H1 (cell line): ENCODE measurements around the gene NXPH4. TPM values are rescaled to one million over a fixed set of nuclear protein-coding genes. Genes with fewer than 3 reads are reported as not detected.

Experiments used
- CBX5 ChIP-seq: fragments of 300-800, 300-1000 bp; sonication (generic); IDR thresholded peaks from 2 replicates; pipeline ENCODE4 v1.7.1; 2016; ENCODE audit warnings: antibody characterized with exemption, low read length, low read depth
- CBX8 ChIP-seq: fragments of 300-800, 300-1000 bp; sonication (generic); IDR thresholded peaks from 2 replicates; pipeline ENCODE4 v1.7.1; 2016; ENCODE audit warnings: low read depth, low read length, borderline replicate concordance
- CHD1 ChIP-seq: IDR thresholded peaks from 2 replicates; pipeline ENCODE4 v1.6.1; 2012; ENCODE audit warnings: low read depth, low read length, improper control_type of control experiment
- EZH2 ChIP-seq: fragments of 200-600 bp; sonication (generic); IDR thresholded peaks from 2 replicates; pipeline ENCODE4 v1.7.1; 2012; ENCODE audit warnings: low read depth, mild to moderate bottlenecking, moderate library complexity, low read length, inconsistent platforms; ENCODE audit not compliant: severe bottlenecking
- GTF2F1 ChIP-seq: IDR thresholded peaks from 2 replicates; pipeline ENCODE4 v1.6.1; 2012; ENCODE audit warnings: low read depth, low read length, improper control_type of control experiment, borderline replicate concordance
- HDAC6 ChIP-seq: IDR thresholded peaks from one replicate; pipeline ENCODE4 v1.7.1; 2012; ENCODE audit warnings: low read depth, mild to moderate bottlenecking, inconsistent platforms, low read length, moderate library complexity
- JUN ChIP-seq: IDR thresholded peaks from 2 replicates; pipeline ENCODE4 v1.6.1; 2011; ENCODE audit warnings: low read depth, mild to moderate bottlenecking, improper control_type of control experiment, low read length
- JUND ChIP-seq: IDR thresholded peaks from 2 replicates; pipeline ENCODE4 v1.6.1; 2011; ENCODE audit warnings: mild to moderate bottlenecking, improper control_type of control experiment, low read length
- KDM1A ChIP-seq: fragments of 200-600, 300-600 bp; sonication (generic); IDR thresholded peaks from 2 replicates; pipeline ENCODE4 v1.7.1; 2016; ENCODE audit warnings: mild to moderate bottlenecking, low read length, borderline replicate concordance
- MAX ChIP-seq: IDR thresholded peaks from 2 replicates; pipeline ENCODE4 v1.6.1; 2012; ENCODE audit warnings: inconsistent platforms
- NANOG ChIP-seq: IDR thresholded peaks from 2 replicates; pipeline ENCODE4 v1.6.1; 2011; ENCODE audit warnings: low read length, low read depth, mild to moderate bottlenecking, inconsistent platforms; ENCODE audit not compliant: insufficient read depth, poor library complexity, severe bottlenecking
- NRF1 ChIP-seq: IDR thresholded peaks from 2 replicates; pipeline ENCODE4 v1.6.1; 2011; ENCODE audit warnings: mild to moderate bottlenecking, low read depth, low read length, improper control_type of control experiment
- TCF12 ChIP-seq: IDR thresholded peaks from 2 replicates; pipeline ENCODE4 v1.6.1; 2011; ENCODE audit warnings: low read depth, mild to moderate bottlenecking, low read length
- TEAD4 ChIP-seq: IDR thresholded peaks from 2 replicates; pipeline ENCODE4 v1.6.1; 2012; ENCODE audit warnings: low read depth, low read length, inconsistent platforms, mixed read lengths
- polyA plus RNA-seq, 7 experiments: library from polyadenylated mRNA; depleted of rRNA in 3 of 7; stranded (reverse) in 5 of 7; unstranded in 2 of 7; fragments of >200 nt in 5 of 7; fragments of 200-250 nt in 2 of 7; gene quantifications; 1 replicate in 5 of 7; 2 replicates in 1 of 7; 4 replicates in 1 of 7; pipeline versions ENCODE4 v1.2.1 to v1.2.3, GENCODE V29; 2011 to 2013; ENCODE audit warnings: missing spikeins in 2 of 7, mixed read lengths in 2 of 7
- total RNA-seq: library from RNA; stranded (reverse); fragmentation: NEBNext Ultra II Directional; extraction: Animal tissue kit (Norgen Biotek cat#: 25700); gene quantifications from 2 replicates; pipeline ENCODE4 v1.2.1, GENCODE V29; 2021
- TF ChIP-seq, protein P1 (sequence below): IDR thresholded peaks from 2 replicates; pipeline ENCODE4 v1.6.1; 2011; ENCODE audit warnings: low read length, improper control_type of control experiment

The NXPH4 gene
- total and polyA plus RNA-seq, 2 of the 8 experiments (the other 6 are each of a cell fraction or from before 2014, with no cell fraction given), result 0.92 to 1.7 TPM

- TF ChIP-seq NRF1 (no peak), KDM1A (no peak), JUN (no peak), HDAC6 (no peak), MAX (peak; percentile 85), CBX5 (no peak), GTF2F1 (no peak), JUND (no peak), CBX8 (no peak), NANOG (no peak), EZH2 (peak; percentile 58), TEAD4 (no peak), TCF12 (no peak), CHD1 (no peak)
- TF ChIP-seq, protein P1, sequence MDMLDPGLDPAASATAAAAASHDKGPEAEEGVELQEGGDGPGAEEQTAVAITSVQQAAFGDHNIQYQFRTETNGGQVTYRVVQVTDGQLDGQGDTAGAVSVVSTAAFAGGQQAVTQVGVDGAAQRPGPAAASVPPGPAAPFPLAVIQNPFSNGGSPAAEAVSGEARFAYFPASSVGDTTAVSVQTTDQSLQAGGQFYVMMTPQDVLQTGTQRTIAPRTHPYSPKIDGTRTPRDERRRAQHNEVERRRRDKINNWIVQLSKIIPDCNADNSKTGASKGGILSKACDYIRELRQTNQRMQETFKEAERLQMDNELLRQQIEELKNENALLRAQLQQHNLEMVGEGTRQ, result no peak
These were observed at the start of gene NXPH4 (continued) for GRCh38 chr12:57216014-57216911.
